Amniotic stem cell (primary cell): ENCODE results near the gene NMNAT3.

ENCODE experiments used
- DNase-seq: peaks from one replicate; lab custom pipeline; 2025; lab: John Stamatoyannopoulos, UW

NMNAT3 gene

DNA sequence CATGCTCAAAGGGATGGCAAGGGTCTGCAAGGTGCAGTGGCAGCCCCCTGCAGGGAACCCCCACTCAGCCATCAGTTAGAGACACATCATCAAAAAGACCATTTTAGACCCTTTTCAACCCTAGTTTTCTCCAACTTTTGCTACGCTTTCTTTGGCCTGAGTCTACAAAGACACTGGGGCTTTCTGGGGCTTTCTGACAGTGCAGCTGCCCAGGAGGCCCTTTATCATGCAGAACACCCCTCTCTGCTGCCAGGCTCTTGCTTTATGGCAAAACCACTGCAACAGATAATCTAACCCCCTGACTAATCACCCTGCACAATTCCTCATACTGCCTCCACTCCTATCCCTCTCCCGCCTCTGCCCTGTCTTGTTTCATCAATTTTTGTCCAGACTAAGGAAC, 2.4 kb downstream of the NMNAT3 start:
- DNase-seq, result no peak

DNA sequence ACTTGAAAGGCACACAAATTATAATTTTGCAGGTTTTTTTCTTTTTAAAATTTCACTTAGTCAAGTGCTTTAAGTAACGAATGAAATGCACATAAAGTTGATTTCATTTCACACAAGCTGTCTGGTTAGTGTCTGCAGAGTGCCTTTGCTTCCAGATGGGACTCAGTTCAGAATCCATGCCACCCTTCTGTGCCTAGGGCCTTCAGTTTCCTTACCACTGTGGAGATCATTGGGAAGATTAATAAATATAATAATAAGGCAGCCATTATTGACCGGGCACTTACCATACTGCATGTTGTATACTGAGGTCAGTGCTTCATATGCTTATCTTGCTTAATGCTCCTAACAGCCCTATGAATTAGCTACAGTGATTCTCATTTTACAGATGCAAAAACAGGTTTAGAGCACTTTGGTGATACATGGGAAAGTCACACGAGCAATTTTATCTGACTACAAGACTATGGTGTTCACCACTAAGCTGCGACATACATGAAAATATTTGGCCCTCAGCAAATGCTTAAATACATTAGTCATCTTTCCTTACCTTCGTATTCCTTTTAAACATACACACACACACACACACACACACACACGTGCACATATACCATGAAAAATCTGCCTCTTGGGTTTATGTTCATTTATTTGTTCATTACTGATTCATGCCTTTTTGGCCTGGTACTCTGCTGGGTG, 3.1 kb downstream of the NMNAT3 start:
- no peak for DNase-seq

DNA sequence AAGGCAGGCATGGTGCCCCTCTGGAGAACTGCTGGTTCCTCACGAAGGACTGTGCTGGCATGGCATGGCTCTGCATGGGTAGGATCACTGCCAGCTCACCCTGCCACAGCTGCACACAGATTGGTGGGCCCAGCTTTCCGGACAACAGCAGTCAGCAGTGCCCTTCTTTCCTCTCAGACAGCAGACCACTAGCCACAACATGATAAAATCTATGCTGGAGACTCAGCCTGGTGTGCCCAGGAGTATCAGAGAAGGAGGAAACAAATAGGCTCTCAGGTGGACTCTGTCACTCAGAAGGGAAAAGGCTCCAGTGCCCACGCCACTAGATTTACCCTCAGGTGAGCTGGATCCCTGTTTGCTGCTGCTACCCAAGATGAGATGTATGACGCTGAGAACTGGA, 4.9 kb downstream of the NMNAT3 start:
- no peak for DNase-seq

DNA sequence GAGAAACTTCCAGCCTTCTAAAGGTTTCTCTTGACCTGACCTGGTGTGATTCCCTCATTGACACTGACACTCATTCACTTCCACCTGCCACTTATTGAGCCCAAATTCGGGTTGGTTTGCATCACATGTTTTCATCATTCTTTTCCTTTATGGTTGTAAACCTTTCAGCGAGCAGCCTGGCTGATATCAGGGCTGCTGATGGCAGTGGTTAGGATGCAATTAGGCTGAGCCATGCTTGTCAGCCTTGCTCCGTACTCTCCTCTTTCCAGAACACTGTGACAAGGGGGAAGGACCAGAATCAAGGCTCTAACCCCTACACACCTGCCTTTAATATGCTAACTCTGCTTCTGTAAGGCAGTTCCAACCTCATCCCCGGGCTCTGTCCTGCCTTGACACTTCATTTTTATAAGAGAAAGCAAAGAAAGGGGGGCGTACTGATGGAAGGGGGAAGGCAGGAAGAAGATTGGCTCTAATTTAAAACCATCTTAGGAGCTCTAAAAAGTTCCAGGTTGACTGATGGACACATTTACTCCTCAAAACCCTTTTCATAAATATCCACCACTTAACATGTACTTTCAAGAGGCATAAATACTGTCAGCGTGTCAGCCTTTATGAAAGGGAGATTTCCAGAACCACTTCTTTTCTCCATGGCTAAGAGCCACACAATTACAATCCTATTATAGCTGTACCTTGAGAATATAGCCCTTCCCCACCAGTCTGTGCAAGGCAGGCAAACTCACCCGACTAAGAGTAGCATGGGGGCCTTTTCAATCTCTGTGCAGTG, 5.7 kb downstream of the NMNAT3 start:
- no peak for DNase-seq

DNA sequence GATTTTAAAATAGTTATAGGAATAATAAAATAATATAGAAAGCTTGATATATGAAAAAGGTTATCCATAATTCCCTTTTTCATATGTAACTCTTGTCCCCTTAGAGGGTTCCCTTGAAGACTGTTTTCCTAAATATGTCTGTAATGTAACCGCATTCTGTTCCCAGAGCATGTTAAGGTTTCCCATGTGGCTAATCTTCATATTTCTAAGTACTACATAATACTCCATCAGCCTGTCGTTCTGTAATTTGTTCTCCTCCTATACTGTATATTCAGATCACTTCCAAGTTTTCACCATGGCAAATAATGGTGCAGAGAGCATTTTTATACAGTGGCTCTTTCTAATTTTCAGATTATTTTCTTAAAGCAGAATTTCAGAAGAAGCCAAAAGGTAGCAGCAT, 6.7 kb downstream of the NMNAT3 start:
- no peak for DNase-seq

DNA sequence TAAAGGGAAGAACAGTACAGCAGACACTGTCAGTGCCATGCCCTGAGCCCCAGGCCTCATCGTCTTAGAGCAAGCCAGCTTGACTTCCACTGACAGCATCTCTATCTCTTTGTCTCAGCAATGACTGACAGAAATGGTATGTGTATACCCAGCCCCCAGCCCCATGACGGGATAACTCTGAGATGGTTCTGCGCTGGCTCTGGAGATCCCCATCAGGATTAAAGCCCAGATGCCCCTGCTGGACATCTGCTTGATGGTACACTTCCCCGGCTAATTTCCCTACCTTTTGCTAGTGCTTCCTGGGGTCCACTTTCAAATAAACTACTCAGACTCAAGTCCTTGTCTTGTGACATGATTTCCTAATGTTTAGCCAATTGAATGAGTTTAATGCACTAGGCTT, 7.6 kb downstream of the NMNAT3 start:
- no peak for DNase-seq

DNA sequence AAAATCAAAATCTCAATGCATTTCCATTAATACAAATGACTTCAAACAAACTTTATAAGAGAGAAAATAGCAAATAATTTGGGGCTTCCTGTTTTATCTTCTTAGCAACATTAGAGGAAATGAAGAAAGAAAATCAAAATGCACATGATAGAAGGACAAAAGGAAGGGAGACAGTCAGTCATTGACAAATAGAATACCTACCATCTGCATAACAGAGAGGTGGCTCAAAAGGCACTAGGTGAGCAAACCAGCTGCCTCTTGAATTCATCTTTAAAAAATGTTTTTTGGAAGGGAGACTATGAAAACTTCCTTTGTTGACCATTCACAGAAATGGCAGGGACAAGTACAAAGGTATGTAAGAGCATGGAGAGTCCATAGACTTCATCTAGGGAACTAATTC, 9.4 kb downstream of the NMNAT3 start:
- no peak for DNase-seq

DNA sequence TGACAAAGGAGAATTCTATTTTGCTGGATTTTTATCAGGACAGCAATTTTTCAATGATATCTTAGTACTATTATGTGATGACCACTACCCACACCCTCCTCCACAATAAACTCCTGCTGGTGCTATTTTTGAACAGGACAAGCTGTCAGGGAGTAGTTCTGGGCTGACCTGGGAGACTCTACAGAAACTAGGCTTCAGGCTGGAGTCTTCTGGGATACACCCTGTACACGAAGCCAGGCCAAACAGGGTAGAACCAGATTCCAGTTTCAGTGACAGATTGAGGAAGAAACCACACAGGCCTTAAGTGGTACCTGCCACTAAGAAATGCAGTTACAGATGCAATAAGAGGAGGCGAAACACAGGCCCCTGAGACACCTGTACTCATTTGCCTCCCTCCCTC, 12.8 kb downstream of the NMNAT3 start:
- no peak for DNase-seq

DNA sequence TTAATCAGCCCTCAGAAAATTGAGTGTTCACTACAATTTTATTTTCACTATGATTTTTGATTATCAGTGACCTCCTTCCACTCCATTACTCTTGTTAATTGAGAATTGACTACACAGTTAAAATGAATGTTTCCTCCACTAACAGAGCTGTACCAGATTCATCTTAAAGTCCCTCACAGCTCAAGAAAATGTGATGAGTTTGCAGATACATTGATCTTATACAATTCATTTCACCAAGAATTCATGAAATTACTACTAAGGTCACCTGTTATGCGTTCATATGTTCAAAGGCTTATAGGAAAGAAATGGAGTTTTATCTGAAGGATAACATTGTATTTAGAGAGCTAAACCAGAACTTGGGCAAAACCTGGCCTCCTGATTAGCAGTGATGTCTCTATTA, 17.5 kb downstream of the NMNAT3 start:
- DNase-seq, result no peak

DNA sequence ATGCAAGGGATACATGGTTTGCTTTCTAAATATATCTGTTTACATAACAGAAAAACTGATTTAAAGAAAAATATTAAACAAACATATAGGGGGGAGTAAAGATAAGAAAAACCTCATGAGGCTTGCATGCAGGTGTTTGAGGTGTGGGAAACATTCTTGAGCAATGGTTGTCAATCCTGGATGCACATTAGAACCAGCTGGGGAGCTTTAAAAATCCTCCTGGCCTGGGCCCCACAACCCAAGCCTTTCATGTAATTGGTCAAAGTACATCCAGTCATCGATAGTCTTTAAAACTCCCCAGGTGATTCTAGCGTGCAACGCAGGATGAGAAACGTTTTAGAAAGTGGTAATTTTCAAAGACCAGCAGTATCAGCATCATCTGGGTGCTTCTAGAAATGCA, 18.3 kb downstream of the NMNAT3 start:
- no peak for DNase-seq

DNA sequence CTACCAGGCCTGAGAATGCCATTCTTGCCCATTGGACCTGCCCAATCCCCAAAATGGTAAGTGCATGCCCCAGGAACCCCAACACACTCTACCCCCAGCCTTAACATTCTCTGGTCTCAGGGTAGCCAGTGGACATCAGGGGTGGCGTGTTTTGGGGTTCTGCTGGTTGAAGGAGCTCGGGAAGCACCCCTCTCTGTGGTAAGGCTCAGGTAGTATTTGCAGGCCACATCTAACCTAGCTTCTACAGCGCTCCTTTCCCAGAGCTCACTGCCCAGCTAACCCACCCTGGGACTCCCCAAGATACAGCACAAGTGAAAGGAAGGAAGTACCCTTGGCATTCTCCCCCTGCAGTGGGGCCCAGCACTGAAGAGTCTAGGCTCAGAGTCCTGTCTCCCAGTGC, 19.8 kb downstream of the NMNAT3 start:
- no peak for DNase-seq

DNA sequence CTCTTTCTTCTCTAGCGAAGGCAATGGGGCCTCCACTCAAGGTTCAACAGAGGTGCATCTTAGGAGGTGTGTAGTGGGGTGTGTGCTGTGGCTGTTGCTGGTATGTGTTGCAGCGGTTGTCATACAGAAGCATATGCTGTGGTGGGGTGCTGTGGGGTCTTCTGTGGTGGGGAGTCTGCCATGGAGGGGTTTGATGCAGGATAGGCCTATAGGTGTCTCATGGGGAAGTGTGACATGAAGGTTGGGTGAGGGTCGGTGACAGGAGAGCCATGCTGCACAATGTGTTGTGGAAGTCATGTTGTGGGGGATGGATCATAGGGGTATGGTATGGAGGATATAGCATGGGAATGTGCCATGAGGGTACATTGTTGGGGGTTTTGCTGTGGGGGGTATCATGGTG, 20.3 kb downstream of the NMNAT3 start:
- DNase-seq, result no peak

DNA sequence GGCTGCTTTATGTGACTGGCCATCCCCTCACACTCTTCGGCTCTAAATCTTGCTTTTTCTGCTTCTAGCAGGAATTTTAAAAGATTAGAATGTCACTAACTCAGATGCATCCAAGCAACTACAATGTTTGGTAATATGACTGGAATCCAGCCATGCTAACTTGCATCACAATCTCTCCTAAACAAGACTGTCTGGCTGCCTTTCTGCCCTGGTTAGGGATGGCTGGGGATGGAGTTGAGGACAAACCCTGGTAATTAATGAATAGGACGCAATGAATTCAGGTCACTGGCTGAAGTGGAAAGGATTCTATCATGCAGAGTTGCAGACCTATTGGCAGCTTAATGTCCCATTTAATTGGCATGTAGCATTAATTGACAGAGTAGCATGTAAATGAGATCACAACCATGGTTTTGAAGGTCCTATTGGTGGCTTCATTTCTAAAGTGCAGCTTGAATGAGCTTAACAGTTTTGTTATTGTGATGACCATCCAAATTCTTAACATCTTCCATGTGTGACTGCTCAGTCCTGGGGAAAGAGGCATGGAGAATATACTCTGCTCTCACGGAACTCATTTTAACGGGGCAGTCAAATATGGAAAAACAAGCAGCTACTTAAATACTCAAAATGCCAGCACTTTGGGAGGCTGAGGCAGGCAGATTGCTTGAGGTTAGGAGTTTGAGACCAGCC, 21.7 kb downstream of the NMNAT3 start:
- no peak for DNase-seq

DNA sequence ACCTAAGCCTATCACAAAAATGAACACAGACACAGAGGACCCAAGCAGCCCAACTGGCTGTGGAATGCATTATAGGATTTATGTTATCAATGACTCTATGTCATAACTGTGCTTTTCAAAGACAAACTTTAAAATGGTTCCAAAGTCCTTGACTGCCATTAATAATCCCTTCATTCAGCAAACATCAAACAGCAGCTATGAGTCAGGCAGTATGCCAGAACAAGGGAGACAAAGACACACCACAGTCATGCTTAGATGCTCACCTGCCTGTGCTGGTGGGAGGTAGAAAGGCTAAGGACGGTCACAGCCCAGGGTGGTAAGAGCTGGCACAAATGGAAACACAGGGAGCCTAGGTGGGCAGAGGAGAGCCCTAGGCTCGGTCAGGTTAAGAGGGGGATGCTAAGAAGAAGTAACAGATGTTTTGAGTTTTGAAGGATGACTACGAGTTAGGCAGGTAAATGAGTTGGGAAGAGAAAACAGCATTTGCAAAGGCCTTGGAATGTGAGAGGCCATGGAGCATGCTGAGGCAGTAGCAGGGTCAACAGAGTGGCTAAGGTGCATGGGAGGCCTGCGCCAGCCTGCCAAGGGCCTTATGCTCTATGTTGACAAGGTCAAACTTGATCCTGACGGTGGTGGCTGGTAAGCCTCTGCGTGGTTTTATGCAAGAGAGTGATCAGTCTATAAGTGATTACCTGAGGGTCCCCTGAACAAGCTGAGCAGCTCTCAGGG, 23.0 kb downstream of the NMNAT3 start:
- DNase-seq, result no peak

DNA sequence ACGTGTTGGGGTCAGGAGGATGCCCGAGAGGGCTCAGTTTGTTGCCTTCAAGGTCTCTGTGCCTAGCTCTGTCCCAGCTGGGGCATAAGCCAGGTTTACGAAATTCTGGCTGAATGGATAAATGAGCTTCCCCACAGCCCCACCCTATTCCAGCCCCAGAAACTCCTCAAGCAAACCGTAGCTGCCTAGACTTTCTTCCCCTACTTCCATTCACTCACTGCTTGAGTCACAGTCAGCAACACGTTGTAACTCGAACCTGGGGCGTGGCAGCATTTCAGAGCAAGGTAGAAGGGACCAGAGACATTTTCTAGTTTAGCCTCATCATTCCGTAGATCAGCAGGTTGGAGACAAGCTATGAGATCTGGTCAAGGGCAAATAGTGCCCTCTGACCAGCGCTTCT, 24.2 kb downstream of the NMNAT3 start:
- DNase-seq, result no peak

DNA sequence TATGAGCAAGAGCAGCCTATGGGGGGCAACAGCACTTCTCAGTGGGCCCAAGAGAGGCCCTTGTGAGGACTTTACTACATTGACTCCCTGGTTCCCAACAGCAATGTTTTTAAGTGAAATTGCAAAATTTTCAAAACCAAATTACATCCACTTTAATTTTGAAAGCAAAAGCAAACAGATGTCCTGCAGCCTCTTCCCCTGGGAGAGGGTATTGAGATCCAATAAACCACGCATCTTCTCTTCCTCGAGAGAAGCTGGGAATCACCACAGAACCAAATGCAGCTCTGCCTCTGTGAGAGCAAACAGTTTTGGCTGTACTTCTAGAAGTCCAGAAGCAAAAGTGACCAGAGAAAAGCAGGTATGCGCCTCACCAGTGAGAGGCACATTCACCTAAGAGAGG, 25.2 kb downstream of the NMNAT3 start:
- DNase-seq, result no peak

DNA sequence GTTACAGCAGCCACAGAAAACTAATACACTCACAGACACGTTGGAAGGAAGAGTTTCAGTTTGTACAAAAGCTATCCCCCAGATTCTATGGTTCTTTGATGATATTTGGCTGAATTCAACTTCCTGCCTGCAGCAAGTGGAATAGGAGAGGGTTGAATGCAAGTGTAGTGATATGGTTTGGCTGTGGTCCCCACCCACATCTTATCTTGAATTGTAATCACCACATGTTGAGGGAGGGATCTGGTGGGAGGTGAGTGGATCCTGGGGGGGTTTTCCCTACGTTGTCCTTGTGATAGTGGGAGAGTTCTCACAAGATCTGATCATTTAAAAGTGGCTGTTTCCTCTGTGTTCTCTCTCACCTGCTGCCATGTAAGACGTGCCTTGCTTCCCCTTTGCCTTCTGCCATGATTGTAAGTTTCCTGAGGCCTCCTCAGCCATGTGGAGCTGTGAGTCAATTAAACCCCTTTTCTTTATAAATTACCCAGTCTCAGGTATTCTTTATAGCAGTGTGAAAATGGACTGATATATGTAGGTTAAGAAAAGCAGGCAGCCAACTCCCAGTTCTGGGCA, 29.8 kb downstream of the NMNAT3 start:
- DNase-seq, result no peak

DNA sequence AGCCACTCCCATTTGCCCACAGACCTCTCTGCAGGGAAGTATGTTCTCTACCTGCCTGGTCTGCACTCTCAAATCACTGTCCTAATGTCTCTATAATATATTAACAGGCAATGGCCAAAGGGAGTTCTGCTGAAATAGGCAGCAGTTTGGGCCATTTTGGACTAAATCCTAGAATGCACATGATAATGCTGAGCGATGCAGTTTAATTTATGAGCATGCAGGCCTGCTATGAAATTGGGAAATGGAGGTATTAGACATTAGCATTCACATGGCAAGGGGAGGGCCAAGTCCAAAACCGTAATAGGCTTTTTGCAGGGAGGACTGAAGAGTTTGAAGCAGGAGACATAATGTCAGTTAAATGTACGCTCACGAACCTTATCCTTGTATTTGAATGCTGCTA, 31.3 kb downstream of the NMNAT3 start:
- DNase-seq, result no peak

DNA sequence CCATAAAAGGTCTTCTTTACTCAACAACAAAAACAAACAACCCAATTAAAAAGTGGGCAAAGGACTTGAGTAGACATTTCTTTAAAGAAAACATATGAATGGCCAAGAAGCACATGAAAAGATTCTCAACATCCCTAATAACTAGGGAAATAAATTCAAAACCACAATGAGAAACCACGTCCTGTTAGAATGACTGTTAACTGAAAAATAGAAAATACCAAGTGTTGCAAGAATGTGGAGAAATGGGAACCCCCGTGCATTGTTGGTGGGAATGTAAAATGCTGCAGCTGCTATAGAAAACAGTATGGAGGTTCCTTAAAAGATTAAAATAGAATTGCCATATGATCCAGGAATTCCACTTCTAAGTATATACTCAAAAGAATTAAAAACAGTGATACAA, 34.8 kb downstream of the NMNAT3 start:
- no peak for DNase-seq

DNA sequence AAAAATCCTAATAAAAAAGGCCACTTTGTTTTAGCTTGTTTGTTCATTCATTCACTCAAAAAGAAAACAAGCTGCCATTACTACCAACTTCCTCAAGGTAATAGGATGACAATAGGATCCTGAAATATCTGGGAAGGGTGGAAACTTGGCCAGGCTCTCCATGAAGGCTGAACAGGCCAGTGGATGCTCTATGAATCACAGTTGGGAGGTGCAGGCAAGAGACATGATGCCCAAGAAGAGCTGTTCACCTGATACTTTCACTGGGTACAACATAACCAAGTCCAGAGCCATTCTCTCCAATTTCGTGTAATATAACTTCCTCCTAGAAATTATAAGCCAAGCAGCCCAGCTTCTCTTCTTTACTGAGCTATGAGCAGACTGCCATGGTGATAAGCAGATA, 37.3 kb downstream of the NMNAT3 start:
- no peak for DNase-seq

DNA sequence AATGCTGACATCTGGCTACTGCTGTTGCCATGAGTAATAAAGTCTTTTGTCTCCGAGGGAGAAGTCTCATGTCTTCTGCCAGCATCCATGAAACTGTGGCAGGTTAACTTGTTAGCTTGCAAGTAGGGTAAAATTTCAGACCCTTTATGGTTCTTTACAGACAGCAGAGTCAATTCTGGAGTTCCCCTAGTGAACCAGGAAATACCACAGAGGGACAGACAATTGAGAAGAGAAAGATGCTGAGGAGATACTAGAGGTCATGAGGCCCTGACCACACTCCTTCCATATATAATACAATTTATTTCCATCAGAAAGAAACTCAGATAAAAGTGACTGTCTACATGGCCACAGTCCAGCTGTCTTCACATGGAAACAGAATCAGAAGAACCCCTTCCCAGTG, 38.1 kb downstream of the NMNAT3 start:
- no peak for DNase-seq

DNA sequence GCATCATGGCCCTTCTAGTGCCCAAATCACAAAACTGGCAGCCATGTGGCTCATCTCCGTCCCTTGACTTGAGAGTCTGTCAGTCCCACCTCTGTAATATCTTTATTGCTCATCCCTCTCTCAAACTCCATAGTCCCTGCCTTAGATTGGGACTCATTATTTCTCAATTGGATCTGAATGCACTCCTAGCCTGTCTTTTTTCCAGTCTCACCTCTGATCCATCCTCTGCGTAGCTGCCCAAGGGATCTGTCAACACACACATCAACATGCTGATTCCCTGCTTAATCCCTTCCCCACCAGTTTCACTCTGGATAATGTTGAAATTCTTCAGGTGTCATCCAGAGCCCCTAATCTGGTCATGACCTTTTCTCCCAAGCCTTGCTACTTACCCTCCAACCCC, 39.3 kb downstream of the NMNAT3 start:
- no peak for DNase-seq
